Measurements from ENCODE around the gene FLNB.

DNA sequence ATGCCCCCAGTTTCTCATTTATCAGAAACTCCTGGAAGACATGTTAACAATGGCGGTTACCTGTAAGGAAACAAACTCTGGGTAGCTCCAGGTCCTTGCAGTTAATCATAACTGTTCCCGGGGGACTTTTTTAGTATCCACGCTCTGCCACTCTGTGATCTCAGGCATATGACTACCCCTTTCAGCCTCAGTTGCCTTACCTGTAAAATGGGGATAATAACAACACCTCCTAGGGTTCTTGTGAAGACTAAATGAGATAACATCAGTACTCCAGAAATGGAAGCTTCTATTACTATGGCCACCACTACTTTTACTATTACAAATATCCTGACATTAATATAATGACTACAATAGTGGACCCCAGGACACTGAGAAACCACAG, 7.1 kb upstream of the FLNB start:
- TF ChIP-seq EZH2 (IDR thresholded peaks at IDR 0.05; ENCODE audit: insufficient read depth, poor library complexity, severe bottlenecking) (no peak), EZH2phosphoT487 (IDR thresholded peaks at IDR 0.05; ENCODE audit: insufficient read depth, low read depth) (no peak)

All from GM23248 (cell line).